AG04449 (cell line): Measurements from ENCODE around the gene ASCL3.
"Not testable (repeated sequence)": the region's sequence is repeated elsewhere in the genome, so short reads cannot be mapped to it uniquely, and the experiment has no call there.

ENCODE experiments used
- CTCF ChIA-PET: fragments of 350-600 bp; formaldehyde crosslinking; extraction: SDS; loops from one replicate; lab custom pipeline; 2021; ENCODE audit warnings: antibody characterized with exemption; lab: Yijun Ruan, JAX
- POLR2A ChIA-PET: fragments of 400-600, 350-600 bp; formaldehyde crosslinking; extraction: SDS; loops from one replicate; lab custom pipeline; 2020; ENCODE audit warnings: antibody characterized with exemption, inconsistent platforms; lab: Yijun Ruan, JAX
- DNase-seq: peaks from one replicate; pipeline ENCODE4 v3.0.0-alpha.2; 2010; ENCODE audit warnings: low read depth, low spot score
- H3K4me3 ChIP-seq: 2 replicates; pipeline ENCODE4 v1.5.1; 2011; ENCODE audit warnings: low read depth, mild to moderate bottlenecking, control low read depth, low read length
- CTCF ChIP-seq: IDR thresholded peaks from one replicate; pipeline ENCODE4 v1.5.1; 2011; ENCODE audit warnings: mild to moderate bottlenecking, moderate library complexity, low read length, control low read depth, inconsistent platforms; ENCODE audit not compliant: insufficient read depth; ENCODE audit errors: missing control alignments

The ASCL3 gene

GRCh38 chr11:8910649-8911026, 32.2 kb downstream of the ASCL3 start:
- ChIA-PET CTCF (interaction anchor here (3.6 kb wide), 1 partner anchor 50 kb away, joined by 19 read pairs; no protein-coding TSS in a partner anchor), POLR2A (interaction anchor here (1.5 kb wide), 1 partner anchor 39 kb away, joined by 3 read pairs; no protein-coding TSS in a partner anchor)
- no peak for TF ChIP-seq CTCF
- DNase-seq, result no peak
- H3K4me3 ChIP-seq, result peak overlapping the region; percentile 85

GRCh38 chr11:8908099-8908498, 34.7 kb downstream of the ASCL3 start:
- CTCF ChIA-PET, result interaction anchor here (0.9 to 1.6 kb wide), 2 partner anchors 51 to 52 kb away, joined by 4 read pairs; no protein-coding TSS in a partner anchor
- TF ChIP-seq CTCF, result no peak
- POLR2A ChIA-PET, result interaction anchor here (1.9 kb wide), 1 partner anchor 37 kb away, joined by 5 read pairs; no protein-coding TSS in a partner anchor
- no peak overlapping the region for H3K4me3 ChIP-seq
- DNase-seq, result no peak

GRCh38 chr11:8907116-8907515, 35.7 kb downstream of the ASCL3 start:
- no peak overlapping the region for H3K4me3 ChIP-seq
- DNase-seq, result no peak
- ChIA-PET POLR2A (interaction anchor here (1.0 to 1.9 kb wide), 3 partner anchors 36 to 58 kb away, joined by 4 to 5 read pairs (median 4); no protein-coding TSS in a partner anchor), CTCF (interaction anchor here (1.6 kb wide), 1 partner anchor 52 kb away, joined by 4 read pairs; no protein-coding TSS in a partner anchor)
- no peak for TF ChIP-seq CTCF

- no peak overlapping the region for H3K4me3 ChIP-seq
- DNase-seq, result no peak
- no peak for TF ChIP-seq CTCF
- CTCF ChIA-PET, result interaction anchor here (1.0 to 1.4 kb wide), 2 partner anchors 35 to 232 kb away, joined by 3 to 4 read pairs; no protein-coding TSS in a partner anchor
- POLR2A ChIA-PET, result interaction anchor here (1.0 kb wide), 1 partner anchor 35 kb away, joined by 3 read pairs; no protein-coding TSS in a partner anchor
These were observed 37.2 kb downstream of the ASCL3 start for GRCh38 chr11:8905528-8906165.

- DNase-seq, result no peak
- POLR2A ChIA-PET, result no interaction called here
- TF ChIP-seq CTCF, result no peak
- CTCF ChIA-PET, result no interaction called here
- no peak overlapping the region for H3K4me3 ChIP-seq
These were observed 43.6 kb downstream of the ASCL3 start for GRCh38 chr11:8899119-8899753.

- POLR2A ChIA-PET, H3K4me3 ChIP-seq, DNase-seq, CTCF ChIA-PET: not testable (repeated sequence)
These were observed 51.6 kb downstream of the ASCL3 start for GRCh38 chr11:8891185-8891584.
